ENCODE data around the gene SLC34A2. TPM values are rescaled to one million over a fixed set of nuclear protein-coding genes. Genes with fewer than 3 reads are reported as not detected.

SLC34A2 gene
- total and polyA plus RNA-seq, 2 of the 8 experiments (the other 6 are each of a cell fraction or from before 2014, with no cell fraction given), result 2.2 to 2.9 TPM

GRCh38 chr4:25712611-25713010 is 57.0 kb downstream of the SLC34A2 start:
- no peaks in the 10 kb centered on the region for H3K9me3 ChIP-seq (ENCODE audit: insufficient read depth in 2 of 2, low read depth in 1 of 2, low read length in 1 of 2)
- no peak overlapping the region for H4K91ac ChIP-seq (replicated peaks; ENCODE audit: insufficient read length, low read length)
- H2BK15ac ChIP-seq (ENCODE audit: low read length), result no peak overlapping the region
- no peak overlapping the region for H3K14ac ChIP-seq (ENCODE audit: insufficient read length)
- no peak overlapping the region for H3K27ac ChIP-seq (ENCODE audit: low read depth, low read length)
- no peak overlapping the region for H3K4me3 ChIP-seq (ENCODE audit: extremely low read depth in 1 of 4, insufficient read depth in 2 of 4, low read depth in 3 of 4, low read length in 4 of 4)
- ChIA-PET CTCF (ENCODE audit: partially characterized antibody) (interaction anchor here (0.7 to 1.0 kb wide), 5 partner anchors 16 to 841 kb away, joined by 3 to 4 read pairs (median 3); no protein-coding TSS in a partner anchor), POLR2A (ENCODE audit: partially characterized antibody) (no interaction called here)
- H4K20me1 ChIP-seq (replicated peaks in 1 of 2; ENCODE audit: control insufficient read depth in 1 of 2, insufficient read depth in 2 of 2, low read length in 2 of 2), result no peaks in the 10 kb centered on the region
- no peaks in the 10 kb centered on the region for H3K79me1 ChIP-seq (ENCODE audit: low read depth, low read length)
- no peak overlapping the region for H3K18ac ChIP-seq (ENCODE audit: extremely low read depth, low read length)
- no peaks in the 10 kb centered on the region for H3K36me3 ChIP-seq (ENCODE audit: control insufficient read depth in 2 of 4, insufficient read depth in 4 of 4, low read length in 3 of 4)
- 92% methylated on average over 2 of the region's 2 CpGs; no CpG with 5 or more reads in 1 of the 2 experiments for WGBS, 2 experiments (ENCODE audit: extremely low coverage in 1 of 2, insufficient coverage in 1 of 2, insufficient read length in 1 of 2, insufficient replicate concordance in 2 of 2, low coverage in 1 of 2, low lambda C conversion rate in 2 of 2, missing lambda C conversion rate in 1 of 2)
- no peak for FAIRE-seq
- DNase-seq (ENCODE audit: low read depth in 1 of 2, low spot score in 2 of 2), result no peak
- H3K9ac ChIP-seq (replicated peaks in 1 of 4; ENCODE audit: extremely low read depth in 1 of 4, low read depth in 3 of 4, low read length in 3 of 4), result no peak overlapping the region
- no peak overlapping the region for H4K8ac ChIP-seq (ENCODE audit: extremely low read depth, insufficient read depth, low read length)
- TF ChIP-seq SIRT6 (IDR thresholded peaks at IDR 0.05; ENCODE audit: low read length) (no peak), ATF2 (IDR thresholded peaks at IDR 0.05; ENCODE audit: low read length) (no peak), EGR1 (IDR thresholded peaks at IDR 0.05; ENCODE audit: borderline replicate concordance, low read depth, low read length) (no peak), SP4 (IDR thresholded peaks at IDR 0.05; ENCODE audit: low read length) (no peak), CBX5 (IDR thresholded peaks at IDR 0.05; ENCODE audit: low read depth, low read length) (no peak), CREB1 (IDR thresholded peaks at IDR 0.05) (no peak), RXRA (IDR thresholded peaks at IDR 0.05; ENCODE audit: insufficient read depth, low read depth, low read length) (no peak), KDM4A (IDR thresholded peaks at IDR 0.05; ENCODE audit: low read depth, low read length, severe bottlenecking) (no peak), TCF12 (IDR thresholded peaks at IDR 0.05; ENCODE audit: low read depth, low read length) (no peak), BRCA1 (IDR thresholded peaks at IDR 0.05; ENCODE audit: low read depth, low read length) (no peak), JUND (IDR thresholded peaks at IDR 0.05; ENCODE audit: low read length) (no peak), USF2 (IDR thresholded peaks at IDR 0.05; ENCODE audit: low read length) (no peak)
- H3K23me2 ChIP-seq (ENCODE audit: low read depth, low read length), result no peaks in the 10 kb centered on the region
- no peak overlapping the region for H2AFZ ChIP-seq (ENCODE audit: low read length)
- H2BK120ac ChIP-seq (replicated peaks; ENCODE audit: low read depth, low read length), result no peak overlapping the region
- H3K79me2 ChIP-seq (ENCODE audit: control insufficient read depth in 1 of 2, insufficient read depth in 2 of 2, low read length in 2 of 2), result no peaks in the 10 kb centered on the region
- no peak overlapping the region for H2BK12ac ChIP-seq (ENCODE audit: low read depth, low read length)
- H3K27me3 ChIP-seq (replicated peaks in 1 of 4; ENCODE audit: control insufficient read depth in 3 of 4, extremely low read depth in 1 of 4, insufficient read depth in 3 of 4, low read length in 3 of 4), result no peaks in the 10 kb centered on the region
- no peak overlapping the region for H3K56ac ChIP-seq (replicated peaks; ENCODE audit: insufficient read length, low read depth, low read length)
- H2BK20ac ChIP-seq (ENCODE audit: low read length), result no peak overlapping the region
- H2BK5ac ChIP-seq (ENCODE audit: low read depth, low read length), result no peak overlapping the region
- H2AK5ac ChIP-seq (ENCODE audit: low read depth, low read length), result no peak overlapping the region
- no peak overlapping the region for H3K4me2 ChIP-seq (ENCODE audit: insufficient read depth in 1 of 2, low read depth in 2 of 2, low read length in 2 of 2)
- H3K4ac ChIP-seq (replicated peaks; ENCODE audit: insufficient read length, low read depth, low read length), result no peak overlapping the region
- no peak overlapping the region for H4K5ac ChIP-seq (ENCODE audit: insufficient read length, low read depth, low read length)
- no peaks in the 10 kb centered on the region; a peak in 1 of 7 replicates for H3K4me1 ChIP-seq (replicated peaks in 1 of 4; ENCODE audit: control insufficient read depth in 3 of 4, insufficient read depth in 4 of 4, low read length in 3 of 4)
- H3K23ac ChIP-seq (ENCODE audit: insufficient read length), result no peak overlapping the region

All from H1 (cell line).